Panc1 (cell line): ENCODE results near the gene ALDOA.

ENCODE experiments used
- CTCF ChIP-seq: fragments of 450-650 bp; IDR thresholded peaks from 2 replicates; pipeline ENCODE4 v1.5.1; 2017; ENCODE audit warnings: mild to moderate bottlenecking
- POLR2AphosphoS5 ChIP-seq: IDR thresholded peaks from 2 replicates; pipeline ENCODE4 v1.6.1; 2012; ENCODE audit warnings: mild to moderate bottlenecking, low read depth, low read length, moderate library complexity
- REST ChIP-seq, 2 experiments: IDR thresholded peaks; 2 replicates each; pipeline ENCODE4 v1.6.1; 2011 to 2012; ENCODE audit warnings: low read depth in 2 of 2, control low read depth in 1 of 2, low read length in 1 of 2, mild to moderate bottlenecking in 1 of 2, moderate library complexity in 1 of 2; ENCODE audit not compliant: insufficient read depth in 1 of 2
- SIN3A ChIP-seq: IDR thresholded peaks from 2 replicates; pipeline ENCODE4 v1.6.1; 2012; ENCODE audit warnings: low read depth, mild to moderate bottlenecking, low read length, moderate library complexity, borderline replicate concordance; ENCODE audit not compliant: insufficient read depth
- TCF7L2 ChIP-seq: IDR thresholded peaks from 2 replicates; pipeline ENCODE4 v1.6.1; 2011; ENCODE audit warnings: mild to moderate bottlenecking, low read depth, low read length, inconsistent platforms

- TF ChIP-seq CTCF (no peak), REST (IDR thresholded peaks at IDR 0.05; ENCODE audit: insufficient read depth in 1 of 2, low read depth in 2 of 2, low read length in 1 of 2) (no peak), POLR2AphosphoS5 (no peak), TCF7L2 (no peak), SIN3A (no peak)
These were observed 48.3 kb downstream of the ALDOA start for GRCh38 chr16:30113711-30114333.
